PFSK-1 (cell line): ENCODE measurements around the gene TIMP3.

Source experiments
- POLR2AphosphoS5 ChIP-seq: IDR thresholded peaks from 2 replicates; pipeline ENCODE4 v1.6.1; 2012; ENCODE audit warnings: low read depth, mild to moderate bottlenecking, control low read depth, low read length, moderate library complexity
- SIN3A ChIP-seq: IDR thresholded peaks from 2 replicates; pipeline ENCODE4 v1.6.1; 2012; ENCODE audit warnings: mild to moderate bottlenecking, low read length, moderate library complexity, borderline replicate concordance; ENCODE audit not compliant: insufficient read depth
- TAF1 ChIP-seq: IDR thresholded peaks from 2 replicates; pipeline ENCODE4 v1.6.1; 2012; ENCODE audit warnings: low read length, control low read depth, borderline replicate concordance; ENCODE audit not compliant: insufficient read depth
- TF ChIP-seq, protein P1 (sequence below), 2 experiments: IDR thresholded peaks; 2 replicates each; pipeline versions ENCODE4 v1.6.1 to v1.8.0; 2011 to 2012; ENCODE audit warnings: low read depth in 2 of 2, low read length in 2 of 2, control low read depth in 1 of 2, inconsistent platforms in 1 of 2, mild to moderate bottlenecking in 1 of 2, moderate library complexity in 1 of 2; ENCODE audit not compliant: insufficient read depth in 1 of 2

DNA sequence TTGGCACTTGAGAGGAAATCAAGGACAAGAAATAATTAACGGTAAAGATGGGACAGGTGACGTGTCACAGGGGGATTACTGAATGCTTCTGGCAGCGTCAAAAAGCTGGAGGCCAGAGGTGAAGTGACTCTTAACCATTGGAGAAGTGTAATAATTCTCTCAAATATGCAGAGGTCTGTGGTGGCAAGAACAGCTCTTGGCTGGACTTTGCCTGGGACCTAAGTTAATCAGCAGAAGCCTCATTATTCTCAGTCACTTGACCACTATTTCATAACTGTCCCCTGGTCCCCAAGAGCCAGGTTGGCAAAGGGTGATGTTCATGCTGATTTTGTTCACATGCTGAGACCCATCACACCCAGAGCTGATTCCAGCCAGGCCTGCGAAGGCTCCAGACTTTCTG lies 72.9 kb downstream of the TIMP3 start:
- TF ChIP-seq SIN3A (no peak), TAF1 (no peak), POLR2AphosphoS5 (no peak)
- TF ChIP-seq, protein P1, sequence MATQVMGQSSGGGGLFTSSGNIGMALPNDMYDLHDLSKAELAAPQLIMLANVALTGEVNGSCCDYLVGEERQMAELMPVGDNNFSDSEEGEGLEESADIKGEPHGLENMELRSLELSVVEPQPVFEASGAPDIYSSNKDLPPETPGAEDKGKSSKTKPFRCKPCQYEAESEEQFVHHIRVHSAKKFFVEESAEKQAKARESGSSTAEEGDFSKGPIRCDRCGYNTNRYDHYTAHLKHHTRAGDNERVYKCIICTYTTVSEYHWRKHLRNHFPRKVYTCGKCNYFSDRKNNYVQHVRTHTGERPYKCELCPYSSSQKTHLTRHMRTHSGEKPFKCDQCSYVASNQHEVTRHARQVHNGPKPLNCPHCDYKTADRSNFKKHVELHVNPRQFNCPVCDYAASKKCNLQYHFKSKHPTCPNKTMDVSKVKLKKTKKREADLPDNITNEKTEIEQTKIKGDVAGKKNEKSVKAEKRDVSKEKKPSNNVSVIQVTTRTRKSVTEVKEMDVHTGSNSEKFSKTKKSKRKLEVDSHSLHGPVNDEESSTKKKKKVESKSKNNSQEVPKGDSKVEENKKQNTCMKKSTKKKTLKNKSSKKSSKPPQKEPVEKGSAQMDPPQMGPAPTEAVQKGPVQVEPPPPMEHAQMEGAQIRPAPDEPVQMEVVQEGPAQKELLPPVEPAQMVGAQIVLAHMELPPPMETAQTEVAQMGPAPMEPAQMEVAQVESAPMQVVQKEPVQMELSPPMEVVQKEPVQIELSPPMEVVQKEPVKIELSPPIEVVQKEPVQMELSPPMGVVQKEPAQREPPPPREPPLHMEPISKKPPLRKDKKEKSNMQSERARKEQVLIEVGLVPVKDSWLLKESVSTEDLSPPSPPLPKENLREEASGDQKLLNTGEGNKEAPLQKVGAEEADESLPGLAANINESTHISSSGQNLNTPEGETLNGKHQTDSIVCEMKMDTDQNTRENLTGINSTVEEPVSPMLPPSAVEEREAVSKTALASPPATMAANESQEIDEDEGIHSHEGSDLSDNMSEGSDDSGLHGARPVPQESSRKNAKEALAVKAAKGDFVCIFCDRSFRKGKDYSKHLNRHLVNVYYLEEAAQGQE (IDR thresholded peaks at IDR 0.05; ENCODE audit: insufficient read depth in 1 of 2, low read depth in 2 of 2, low read length in 2 of 2) = no peak
